HG03039 (cell line): ENCODE data around the gene CYTH1.

ENCODE experiments used
- ATAC-seq: cut with Tn5 transposase; IDR thresholded peaks from one replicate; pipeline ENCODE4 v1.9.1; 2021; ENCODE audit warnings: mild to moderate bottlenecking, moderate library complexity; ENCODE audit not compliant: unreplicated experiment

Gene CYTH1

DNA sequence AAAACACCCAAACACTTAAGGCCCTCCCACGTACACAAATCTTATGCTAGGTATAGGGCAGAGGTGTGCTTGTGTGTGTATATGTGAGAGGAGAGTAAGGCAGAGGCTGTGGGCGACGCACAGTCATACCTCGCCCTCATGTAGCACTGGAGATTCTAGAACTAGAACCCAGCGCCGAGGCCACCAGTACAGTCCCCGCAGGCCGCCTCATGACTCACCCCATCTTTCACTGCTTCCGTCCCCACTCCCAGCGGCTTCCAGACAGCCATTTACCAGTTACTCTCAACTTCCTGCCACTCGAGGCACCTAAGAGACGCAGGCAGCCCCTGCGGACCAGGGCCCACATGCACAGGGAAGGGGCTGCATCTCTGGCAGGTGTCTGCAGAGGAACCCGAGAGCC lies 23.2 kb upstream of the CYTH1 start:
- no peak for ATAC-seq

DNA sequence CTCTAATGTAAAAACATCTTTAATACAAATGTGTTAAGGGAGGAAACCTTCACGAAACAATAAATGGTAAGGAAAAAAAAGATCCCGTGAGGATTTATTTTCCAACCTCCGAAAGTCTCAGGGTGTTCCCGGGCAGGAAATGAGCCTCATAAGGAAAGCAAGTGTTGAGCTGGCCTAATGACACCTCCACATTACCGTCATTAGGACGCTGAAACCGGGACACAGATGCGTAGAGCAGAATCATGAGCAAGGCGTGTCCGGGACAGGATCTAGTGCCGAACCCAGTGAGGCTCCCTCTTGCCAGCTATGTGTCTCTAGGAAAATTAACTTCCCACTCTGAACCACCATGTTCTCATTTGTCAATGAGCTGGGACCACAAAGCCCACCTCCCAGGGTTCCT lies 22.7 kb upstream of the CYTH1 start:
- no peak for ATAC-seq

DNA sequence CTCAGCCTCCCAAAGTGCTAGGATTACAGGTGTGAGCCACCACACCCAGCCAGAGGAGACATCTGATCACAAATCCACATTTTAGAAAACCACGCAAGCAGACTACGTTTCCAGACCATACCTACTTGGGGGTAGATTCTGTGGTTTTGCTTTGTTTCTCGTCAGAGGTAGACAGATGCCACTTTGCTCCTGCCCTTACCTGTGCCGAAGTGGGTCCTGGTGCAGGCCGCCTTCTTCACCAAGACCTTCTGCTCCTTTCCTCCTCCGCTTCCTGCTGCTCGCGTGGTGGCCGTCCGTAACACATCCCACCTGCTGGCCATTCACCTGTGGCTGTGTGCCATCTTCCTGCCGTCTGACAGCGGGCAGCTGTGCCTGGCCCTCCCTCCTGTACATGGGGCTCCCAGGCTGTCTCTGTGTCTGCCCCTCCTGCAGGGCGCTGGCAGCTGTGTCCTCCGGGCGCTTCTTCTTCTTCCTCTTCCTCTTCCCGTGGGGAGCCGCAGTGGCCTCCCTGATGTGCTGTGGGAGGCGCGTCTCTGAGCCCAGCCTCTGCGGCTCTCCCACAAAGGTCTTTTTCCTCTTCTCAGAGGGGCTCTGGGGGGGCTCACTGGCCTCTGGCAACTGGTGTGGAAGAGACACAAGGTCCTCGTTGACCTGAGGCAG lies 21.2 kb upstream of the CYTH1 start:
- no peak for ATAC-seq

DNA sequence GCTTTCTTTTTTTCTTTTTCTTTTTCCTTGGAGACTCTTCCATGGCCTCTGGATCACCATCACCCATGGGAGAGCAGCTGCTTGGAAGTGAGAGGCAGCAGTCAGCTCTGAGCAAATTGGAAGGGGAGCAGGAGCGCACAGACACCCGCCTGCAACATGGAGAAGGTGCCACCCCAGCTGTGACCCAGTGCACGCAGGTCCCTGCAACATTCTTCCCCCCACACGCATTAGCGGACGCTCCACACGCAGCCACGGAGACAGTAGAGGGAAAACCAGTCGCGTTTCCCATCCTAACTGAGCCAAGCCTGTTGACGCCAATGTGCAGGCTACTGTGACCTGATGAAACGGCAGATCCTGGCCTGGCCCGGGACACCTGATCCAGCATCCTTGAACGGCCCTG lies 20.4 kb upstream of the CYTH1 start:
- ATAC-seq, result no peak

DNA sequence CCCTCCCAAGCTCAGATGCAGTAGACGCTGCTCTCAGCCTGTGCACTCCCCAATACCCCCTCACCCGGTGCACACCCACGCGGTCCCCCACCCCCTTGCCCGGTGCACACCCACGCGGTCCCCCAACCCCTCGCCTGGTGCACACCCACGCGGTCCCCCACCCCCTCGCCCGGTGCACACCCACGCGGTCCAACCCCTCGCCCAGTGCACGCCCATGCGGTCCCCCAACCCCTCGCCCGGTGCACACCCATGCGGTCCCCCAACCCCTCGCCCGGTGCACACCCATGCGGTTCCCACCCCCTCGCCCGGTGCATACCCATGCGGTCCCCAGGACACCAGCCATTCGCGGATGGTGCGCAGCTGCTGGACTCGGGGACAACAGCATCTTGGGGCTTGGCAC lies 19.9 kb upstream of the CYTH1 start:
- ATAC-seq, result no peak

DNA sequence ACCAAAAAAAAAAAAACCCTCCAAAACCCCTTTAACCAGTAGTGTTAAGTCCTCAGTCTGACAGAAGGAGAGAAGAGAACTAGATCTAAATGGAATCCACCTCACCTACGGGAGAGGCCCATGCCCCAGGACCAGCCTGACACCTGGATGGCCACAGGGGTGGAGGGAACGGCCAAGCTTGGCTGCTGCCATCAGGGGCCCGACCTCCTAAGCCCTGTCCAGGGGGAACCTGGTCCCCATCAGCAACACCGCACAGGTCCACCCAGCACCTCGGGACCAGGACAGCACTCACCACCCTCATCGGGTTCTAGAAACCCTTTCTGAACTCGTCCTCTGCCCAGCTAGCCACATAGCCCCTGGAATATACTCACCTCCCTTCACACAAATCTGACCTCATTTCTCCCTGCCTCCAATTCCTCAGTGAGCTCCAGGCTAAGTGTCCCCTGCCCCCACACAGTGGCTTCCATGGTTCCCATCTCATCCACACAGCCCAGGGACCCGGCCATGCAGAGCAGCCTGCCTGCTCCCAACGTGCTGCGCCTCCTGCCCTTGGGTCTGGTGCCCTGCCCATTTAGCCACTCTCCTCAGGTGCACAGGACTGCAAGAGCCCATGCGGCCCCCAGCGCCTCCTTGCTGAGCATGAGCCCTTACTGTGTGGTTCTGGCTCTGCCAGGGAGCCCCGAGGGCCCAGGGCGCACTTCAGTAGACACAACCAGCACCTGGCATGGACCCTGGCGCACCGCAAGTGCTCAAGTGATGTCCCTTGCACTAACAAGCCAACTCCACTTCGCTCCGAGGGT lies 18.3 kb upstream of the CYTH1 start:
- no peak for ATAC-seq

DNA sequence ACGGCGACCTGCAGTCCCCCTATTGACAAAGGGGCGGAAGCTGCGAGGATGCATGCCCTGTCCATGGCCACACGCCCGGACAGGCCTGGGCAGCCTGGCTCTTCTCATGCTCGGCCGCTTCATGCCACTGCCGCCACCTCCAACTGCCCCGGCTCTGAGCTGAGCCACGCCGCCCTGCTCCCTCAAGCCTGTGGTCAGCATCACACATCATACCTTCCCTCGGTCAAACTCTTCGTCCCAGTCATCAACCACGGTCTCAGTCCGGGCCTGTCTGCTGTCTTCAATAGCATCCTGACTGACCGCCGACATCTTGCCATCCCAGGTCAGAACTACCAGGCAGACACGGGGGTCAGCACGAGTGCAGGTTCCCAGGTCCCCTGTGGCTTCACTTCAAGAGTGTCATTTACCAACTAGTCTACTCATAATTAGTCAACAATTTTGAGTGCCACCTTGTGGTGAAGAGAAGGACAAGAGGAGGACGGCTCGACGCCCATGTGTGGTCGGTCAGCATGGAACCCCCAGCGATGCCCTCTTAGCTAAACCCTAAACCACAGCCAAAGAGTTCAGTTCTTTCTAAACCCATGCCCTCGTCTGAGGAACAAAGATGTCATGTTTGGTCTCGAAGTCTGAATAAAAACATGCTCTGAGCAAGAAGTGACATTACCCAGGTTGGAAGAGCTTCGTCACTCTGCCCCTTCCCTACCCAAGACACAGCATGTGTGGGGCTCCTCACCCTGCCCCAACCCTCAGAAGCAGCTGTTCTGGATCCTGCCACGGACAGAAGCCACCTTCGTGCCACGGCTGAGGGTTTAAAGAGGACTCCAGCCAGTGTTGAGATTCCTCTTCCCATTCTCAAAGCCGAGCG lies 16.9 kb upstream of the CYTH1 start:
- ATAC-seq, result no peak

DNA sequence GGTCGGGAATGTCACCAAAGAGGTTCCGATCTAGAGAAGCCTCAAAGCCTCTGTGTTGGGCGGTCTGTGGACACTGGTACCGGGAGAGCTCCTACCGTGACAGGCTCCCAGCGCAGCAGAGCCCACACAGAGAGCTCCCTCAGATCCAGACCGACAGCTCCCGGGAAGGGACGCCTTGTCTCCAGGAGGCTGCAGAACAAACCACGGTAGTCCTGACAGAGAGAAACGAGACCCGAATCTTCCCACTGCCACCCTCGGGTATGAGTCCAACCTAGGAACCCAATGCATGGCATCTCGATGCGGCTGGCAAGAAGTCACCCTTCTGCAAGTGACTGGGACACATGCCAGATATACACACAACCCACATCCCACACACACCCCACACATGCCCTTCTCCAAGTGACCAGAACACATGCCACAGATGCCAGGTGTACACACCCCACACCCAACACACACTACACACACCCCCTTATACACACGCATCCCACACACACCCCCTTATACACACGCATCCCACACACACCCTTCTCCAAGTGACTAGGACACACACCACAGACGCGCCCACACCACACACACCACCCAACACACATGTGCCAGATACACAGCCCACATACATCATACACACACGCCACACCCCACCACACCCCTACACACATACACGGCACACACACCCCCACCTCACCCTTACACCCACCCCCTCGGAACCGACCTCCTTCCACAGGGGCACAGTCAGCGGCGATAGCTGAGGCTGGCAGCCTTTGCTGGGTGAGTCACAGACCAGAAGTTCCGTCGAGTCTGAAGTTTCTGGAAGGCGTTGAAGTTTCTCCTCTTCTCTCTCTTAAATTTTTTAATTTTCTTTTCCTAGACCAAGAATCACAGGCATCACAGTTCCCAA lies 15.9 kb upstream of the CYTH1 start:
- no peak for ATAC-seq

DNA sequence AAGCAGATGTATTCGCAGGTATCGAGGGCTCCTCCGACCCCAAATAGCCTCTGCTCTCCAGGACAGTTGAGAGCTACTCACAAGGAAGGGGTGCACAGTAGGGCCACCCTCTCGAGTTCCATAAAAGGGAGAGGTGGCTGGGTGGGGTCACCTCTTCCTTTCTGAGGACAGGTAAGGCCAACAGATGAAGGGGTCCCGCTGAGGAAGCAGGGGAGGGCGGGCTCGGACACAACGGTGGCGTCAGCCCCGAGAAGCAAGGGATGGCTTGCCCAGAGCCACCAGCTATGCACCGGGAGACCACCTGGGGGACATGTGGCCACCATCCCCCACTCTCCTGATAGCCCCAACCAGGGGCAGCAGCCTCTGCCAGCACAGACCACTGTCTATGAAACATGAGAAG lies 15.1 kb upstream of the CYTH1 start:
- ATAC-seq, result no peak

DNA sequence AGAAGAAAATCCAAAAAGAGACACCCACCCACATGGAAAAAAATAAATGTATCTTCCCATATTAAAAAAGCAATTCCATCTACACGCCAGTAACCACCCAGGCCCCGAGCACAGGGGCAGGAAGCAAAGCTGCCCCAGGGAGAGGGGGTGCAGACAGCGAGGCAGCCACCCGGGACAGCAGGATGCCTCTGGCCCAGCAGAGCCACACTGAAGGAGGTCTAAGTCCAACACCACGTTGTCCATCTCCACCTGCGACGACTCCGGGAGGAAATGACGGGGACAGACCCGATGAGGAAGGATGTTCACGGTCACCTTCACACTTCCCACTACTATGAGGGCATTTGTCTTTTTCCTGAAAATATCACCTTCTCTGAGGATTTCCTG lies 14.4 kb upstream of the CYTH1 start:
- ATAC-seq, result no peak

DNA sequence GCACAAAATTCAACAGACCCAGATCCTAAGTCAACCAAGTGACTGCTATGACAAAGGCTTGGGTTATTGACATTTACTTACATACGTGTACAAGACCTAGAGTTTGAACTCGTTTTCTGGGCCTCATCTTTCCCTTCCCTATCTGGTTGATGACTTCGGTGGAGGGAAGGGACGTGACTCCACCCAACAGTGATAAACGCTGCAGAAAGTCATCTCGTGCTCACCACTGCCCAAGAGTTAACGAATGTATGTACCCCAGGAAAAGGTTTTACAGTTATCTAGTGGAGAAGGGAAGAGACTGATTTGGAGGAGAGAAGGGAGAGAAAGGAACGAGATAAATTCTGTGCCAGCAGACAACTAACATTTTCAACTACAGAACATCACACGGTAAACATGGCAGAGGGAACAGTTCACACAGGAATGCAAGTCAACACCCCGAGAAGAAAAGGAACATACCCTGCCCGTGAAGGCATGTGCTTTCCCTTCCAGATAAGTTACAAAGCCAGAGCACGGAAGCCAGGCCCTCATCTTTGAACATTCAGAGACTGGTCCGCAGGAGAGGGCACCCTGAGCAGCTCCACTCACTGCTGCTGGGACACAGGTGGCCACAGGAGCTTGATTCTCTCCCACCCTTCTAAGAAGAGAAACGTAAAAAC lies 13.9 kb upstream of the CYTH1 start:
- ATAC-seq, result no peak

DNA sequence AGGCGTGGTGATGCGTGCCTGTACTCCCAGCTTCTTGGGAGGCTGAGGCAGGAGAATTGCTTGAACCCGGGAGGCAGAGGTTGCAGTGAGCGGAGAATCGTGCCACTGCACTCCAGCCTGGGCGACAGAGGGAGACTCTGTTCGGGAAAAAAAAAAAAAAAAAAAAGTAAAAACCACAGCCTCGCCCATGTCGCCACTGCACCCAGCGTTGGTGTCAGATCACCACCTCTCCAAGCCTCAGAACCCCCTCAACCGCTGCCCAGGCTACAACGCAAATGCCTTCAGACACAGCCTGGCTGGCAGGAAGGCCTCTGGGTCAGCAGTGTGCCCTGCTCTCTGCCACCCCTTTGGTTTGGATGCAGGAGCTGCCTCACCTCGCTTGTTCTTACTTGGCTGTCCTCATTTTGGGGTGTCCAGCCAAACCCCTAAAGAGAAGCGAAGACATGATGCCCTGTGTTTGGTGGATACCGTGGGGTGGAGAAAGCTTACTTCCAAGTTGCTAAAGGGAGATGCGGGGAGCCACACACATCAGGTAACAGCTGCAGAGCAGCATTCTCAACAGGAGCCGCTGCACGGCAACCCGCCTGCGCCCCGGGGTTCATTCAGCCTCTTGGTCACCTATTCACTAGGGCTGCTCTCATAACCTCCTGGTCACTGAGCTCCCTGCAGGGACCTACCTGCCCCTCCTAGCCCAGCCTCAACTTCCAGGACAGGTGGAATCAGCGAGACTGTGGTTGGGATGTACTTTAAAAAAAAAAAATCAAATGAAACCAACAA lies 13.0 kb upstream of the CYTH1 start:
- ATAC-seq, result no peak

DNA sequence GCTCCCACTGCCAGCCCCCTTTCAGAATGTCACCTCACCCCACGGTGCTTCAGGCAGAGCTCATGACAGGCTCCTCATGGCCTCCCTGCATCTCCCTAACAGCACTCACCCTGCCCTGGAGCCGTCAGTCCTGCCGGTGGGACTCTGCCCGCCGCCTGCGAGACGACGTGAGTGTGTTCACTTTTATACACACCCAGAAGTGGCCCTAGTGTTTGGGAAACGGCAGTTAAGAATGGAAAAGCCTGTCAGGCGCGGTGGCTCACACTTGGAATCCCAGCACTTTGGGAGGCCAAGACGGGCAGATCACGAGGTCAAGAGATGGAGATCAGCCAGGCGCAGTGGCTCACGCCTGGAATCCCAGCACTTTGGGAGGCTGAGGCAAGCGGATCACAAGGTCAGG lies 12.3 kb upstream of the CYTH1 start:
- no peak for ATAC-seq

DNA sequence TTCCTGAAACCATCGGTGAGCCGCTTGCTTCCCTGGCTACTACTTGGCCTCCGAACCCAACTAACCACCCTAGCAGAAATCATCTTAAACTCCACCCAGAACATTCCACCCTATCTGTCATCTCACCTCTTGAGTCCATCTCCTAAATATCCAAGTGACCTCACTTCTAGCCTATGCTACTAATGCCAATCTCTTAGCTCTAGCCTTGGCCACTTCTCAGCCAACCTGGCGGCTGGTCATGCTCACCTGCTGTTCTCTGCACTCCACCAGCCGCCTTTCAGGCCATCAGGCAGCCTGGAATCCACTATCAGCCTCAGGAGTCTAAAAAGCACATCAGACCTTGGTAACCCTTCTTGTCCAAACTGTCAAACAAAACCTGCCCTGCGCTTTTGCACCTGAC lies 11.9 kb upstream of the CYTH1 start:
- ATAC-seq, result no peak

DNA sequence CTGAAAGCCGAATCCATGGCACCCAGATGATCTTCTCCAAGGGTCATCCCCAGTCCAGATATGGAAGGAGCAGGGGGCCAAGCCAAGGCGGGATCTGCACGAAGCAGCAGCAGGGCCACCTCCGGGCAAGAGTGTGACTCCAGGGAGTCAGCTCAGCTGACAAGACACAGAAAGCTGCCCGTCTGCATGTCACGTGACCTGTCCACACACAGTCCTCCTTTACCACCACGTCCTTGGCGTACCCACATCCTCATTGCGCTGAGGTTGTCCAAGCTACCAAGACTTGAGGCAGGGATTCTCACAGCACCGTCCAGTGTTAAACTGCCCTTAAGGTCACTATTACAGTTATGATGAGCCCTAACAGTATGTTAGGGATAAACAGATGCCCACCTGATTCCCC lies 11.3 kb upstream of the CYTH1 start:
- ATAC-seq, result no peak

DNA sequence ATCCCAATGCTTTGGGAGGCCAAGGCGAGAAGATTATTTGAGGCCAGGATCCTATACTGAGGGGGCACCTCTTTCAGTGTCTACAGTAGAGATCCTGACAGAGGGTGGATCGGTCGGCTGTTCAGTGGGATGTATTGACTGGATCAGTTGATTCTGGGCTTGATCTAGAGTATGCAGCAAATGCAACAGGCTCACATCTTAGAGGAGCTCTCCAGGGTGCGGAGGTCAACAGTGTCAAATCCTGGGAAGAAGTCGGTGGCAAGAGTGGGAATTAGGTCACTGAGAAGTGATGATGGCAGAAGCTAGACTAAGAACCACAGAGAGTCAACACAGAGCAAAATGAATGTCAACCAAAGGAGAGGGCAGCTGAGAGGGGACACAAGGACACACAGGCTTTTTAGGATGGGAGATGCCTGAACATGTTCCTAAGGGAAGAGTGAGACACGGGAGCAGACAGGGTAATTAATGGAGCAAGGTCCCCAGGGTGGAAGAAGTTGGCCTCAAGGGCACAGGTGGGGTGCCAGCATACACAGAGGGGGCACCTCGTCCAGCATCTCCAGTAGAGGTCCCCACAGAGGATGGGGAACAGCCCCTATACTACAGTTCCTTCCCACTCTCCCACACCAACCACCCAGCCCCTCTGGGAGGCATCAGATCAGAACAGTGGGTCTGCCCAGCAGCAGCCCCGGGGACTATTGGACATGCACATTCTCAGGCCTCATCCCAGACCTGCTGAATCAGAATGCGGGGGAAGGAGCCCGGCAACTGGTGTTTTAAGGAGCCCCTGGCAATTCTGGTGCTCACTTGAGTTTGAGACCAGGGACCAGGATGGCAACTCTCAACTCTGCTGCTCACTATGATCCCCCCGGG lies 10.0 kb upstream of the CYTH1 start:
- ATAC-seq, result no peak

DNA sequence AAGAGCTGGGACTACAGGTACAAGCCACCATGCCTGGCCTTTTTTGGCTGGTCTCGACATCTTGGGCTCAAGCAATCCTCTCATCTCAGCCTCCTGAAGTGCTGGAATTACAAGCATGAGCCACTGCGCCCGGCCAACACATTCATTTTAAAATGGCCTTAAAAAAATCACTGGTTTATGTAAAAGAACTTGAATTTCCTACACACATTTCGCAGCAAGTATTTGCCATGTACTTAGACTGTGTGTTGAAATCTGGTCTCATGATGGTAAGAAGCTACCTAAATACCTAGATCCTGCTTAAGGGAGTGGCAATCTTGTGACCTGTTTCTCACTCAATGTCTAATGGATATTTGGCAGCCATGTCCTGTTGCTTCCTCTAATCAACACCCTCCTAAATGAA lies 8.5 kb upstream of the CYTH1 start:
- ATAC-seq, result no peak

DNA sequence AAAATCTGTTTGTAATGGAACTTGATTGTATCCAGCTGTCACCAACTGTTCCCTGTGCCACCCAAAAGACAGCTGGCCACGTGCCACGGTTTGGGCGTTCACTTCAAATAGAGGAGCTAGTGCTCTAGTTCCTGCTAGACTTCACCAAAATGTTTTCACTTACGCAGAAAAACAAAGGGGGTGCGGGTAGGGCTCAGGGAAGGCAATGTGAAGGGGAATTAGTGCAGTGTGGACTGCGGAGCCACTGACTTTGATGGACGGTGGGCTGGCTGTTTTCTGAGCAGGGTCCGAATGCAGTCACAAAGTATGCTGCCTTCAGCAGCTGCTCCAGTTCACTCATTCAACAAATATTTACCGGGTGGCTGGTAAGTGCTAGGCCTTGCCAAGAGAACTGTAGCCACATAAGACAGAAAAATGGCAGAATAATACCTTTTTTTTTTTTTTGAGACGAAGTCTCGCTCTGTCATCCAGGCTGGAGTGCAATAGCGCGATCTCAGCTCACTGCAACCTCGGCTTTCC lies 7.6 kb upstream of the CYTH1 start:
- no peak for ATAC-seq
